ENCODE results near the gene BTBD7. TPM values are rescaled to one million over a fixed set of nuclear protein-coding genes. Genes with fewer than 3 reads are reported as not detected.
A peak's percentile ranks its signal among the peaks of the same experiment; 100 is the strongest.

Gene BTBD7
- total and polyA plus RNA-seq, 9 of the 15 experiments (the other 6 are each of a cell fraction or from before 2014, with no cell fraction given): 2.5 to 12.9 (median 6.2) TPM

- CTCF ChIA-PET (ENCODE audit: low intra/inter-chr PET ratio): no interaction called here
- POLR2A ChIA-PET: interaction anchor here (1.1 to 2.5 kb wide), 4 partner anchors 8 to 13 kb away, joined by 3 to 12 read pairs (median 8); no protein-coding TSS in a partner anchor
- FAIRE-seq: no peak
Measured at GRCh38 chr14:93317210-93317874, 15.5 kb downstream of the BTBD7 start.

More at GRCh38 chr14:93317210-93317874, 15.5 kb downstream of the BTBD7 start:
- H3K9ac ChIP-seq (ENCODE audit: insufficient read depth in 1 of 2, low read depth in 2 of 2, low read length in 2 of 2): peak overlapping the region in 1 of 2 experiments; percentile 42; a peak in 2 of 4 replicates
- peak overlapping the region; percentile 47; the same call in 1 of the 2 replicates for H3K4me2 ChIP-seq (ENCODE audit: insufficient read depth, low read length)
- peak overlapping the region; percentile 71 for H3K27ac ChIP-seq (ENCODE audit: extremely low read depth, low read depth, low read length)
- H3K4me1 ChIP-seq (replicated peaks in 1 of 2; ENCODE audit: control insufficient read depth in 2 of 2, insufficient read depth in 2 of 2, low read length in 2 of 2): peaks cover 0 to 31% of the 10 kb centered on the region in 2 experiments; a peak in 4 of 5 replicates
- no peaks in the 10 kb centered on the region for H3K9me1 ChIP-seq (ENCODE audit: control insufficient read depth, insufficient read depth, low read length)
- 0 out of 3 replicates have a peak, but pooled peaks cover 2% of the 10 kb centered on the region for H3K36me3 ChIP-seq (ENCODE audit: control insufficient read depth, insufficient read depth, low read length)
- H4K20me1 ChIP-seq (replicated peaks; ENCODE audit: control insufficient read depth, insufficient read depth, low read length): no peaks in the 10 kb centered on the region
- WGBS (ENCODE audit: insufficient coverage, low coverage, missing lambda C conversion rate): 59% methylated on average over 5 of the region's 7 CpGs
- peaks cover 81% of the 10 kb centered on the region for H3K79me2 ChIP-seq (ENCODE audit: control insufficient read depth, insufficient read depth, low read length)
- in situ Hi-C loops (cut with MboI) (no loop called here), intact Hi-C loops (cut with micrococcal nuclease) (no loop called here)
- no peaks in the 10 kb centered on the region for H3K9me3 ChIP-seq (replicated peaks; ENCODE audit: control insufficient read depth, insufficient read depth, low read depth, low read length)
- peak overlapping the region; percentile 4; the same call in 1 of the 2 replicates for H2AFZ ChIP-seq (ENCODE audit: low read depth, low read length)
- ATAC-seq (peak; percentile 55), DNase-seq (ENCODE audit: extremely low read depth in 1 of 4, low spot score in 3 of 4) (no peak)
- no TSS peak for BruUV-seq (replicated peaks)
- no peak overlapping the region for H3K4me3 ChIP-seq
- no peaks in the 10 kb centered on the region for H3K27me3 ChIP-seq (ENCODE audit: control insufficient read depth in 2 of 2, insufficient read depth in 2 of 2, low read length in 2 of 2)
- no peak for TF ChIP-seq CCAR2 (IDR thresholded peaks at IDR 0.05; ENCODE audit: low read depth, low read length)
- TF ChIP-seq TSHZ1 (CRISPR knock-in tag; IDR thresholded peaks at IDR 0.05): no peak
- no peak for TF ChIP-seq RFX1 (IDR thresholded peaks at IDR 0.05)
- TF ChIP-seq SMC3 (conservative IDR thresholded peaks at IDR 0.05; ENCODE audit: insufficient read depth, low read depth, low read length): no peak
- no peak for TF ChIP-seq ARHGAP35 (IDR thresholded peaks at IDR 0.05; ENCODE audit: partially characterized antibody)
- TF ChIP-seq KAT7 (CRISPR knock-in tag; IDR thresholded peaks at IDR 0.05; ENCODE audit: borderline replicate concordance): no peak
- TF ChIP-seq STAT5B (CRISPR knock-in tag; IDR thresholded peaks at IDR 0.05): no peak
- TF ChIP-seq PHF21A (IDR thresholded peaks at IDR 0.05; ENCODE audit: borderline replicate concordance, low read depth): no peak

Measured in K562 (cell line).